HG03064 (cell line): ENCODE results near the gene VTI1A.

Experiments
- ATAC-seq: cut with Tn5 transposase; IDR thresholded peaks from one replicate; pipeline ENCODE4 v1.9.1; 2021; ENCODE audit warnings: low read depth; ENCODE audit not compliant: unreplicated experiment

Gene VTI1A

DNA sequence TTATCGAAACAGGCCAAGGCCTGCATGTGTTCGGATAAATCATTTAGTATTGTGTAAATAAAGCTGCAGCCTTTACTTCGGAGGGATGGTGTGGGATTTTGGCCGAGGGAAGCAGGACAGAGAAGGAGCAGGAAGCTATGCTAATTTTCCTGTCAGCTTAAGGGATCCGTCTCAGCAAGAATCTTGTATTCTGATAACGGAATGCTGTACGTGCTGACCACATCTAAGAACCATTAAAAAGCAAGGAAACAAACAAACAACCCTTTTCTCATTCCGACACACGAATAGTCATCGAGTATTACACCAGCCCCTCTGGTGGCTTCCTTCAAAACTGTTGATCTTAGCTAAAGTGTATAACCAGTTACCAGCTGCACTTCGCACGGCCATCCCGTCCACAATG is 369.9 kb downstream of the VTI1A start:
- no peak for ATAC-seq

DNA sequence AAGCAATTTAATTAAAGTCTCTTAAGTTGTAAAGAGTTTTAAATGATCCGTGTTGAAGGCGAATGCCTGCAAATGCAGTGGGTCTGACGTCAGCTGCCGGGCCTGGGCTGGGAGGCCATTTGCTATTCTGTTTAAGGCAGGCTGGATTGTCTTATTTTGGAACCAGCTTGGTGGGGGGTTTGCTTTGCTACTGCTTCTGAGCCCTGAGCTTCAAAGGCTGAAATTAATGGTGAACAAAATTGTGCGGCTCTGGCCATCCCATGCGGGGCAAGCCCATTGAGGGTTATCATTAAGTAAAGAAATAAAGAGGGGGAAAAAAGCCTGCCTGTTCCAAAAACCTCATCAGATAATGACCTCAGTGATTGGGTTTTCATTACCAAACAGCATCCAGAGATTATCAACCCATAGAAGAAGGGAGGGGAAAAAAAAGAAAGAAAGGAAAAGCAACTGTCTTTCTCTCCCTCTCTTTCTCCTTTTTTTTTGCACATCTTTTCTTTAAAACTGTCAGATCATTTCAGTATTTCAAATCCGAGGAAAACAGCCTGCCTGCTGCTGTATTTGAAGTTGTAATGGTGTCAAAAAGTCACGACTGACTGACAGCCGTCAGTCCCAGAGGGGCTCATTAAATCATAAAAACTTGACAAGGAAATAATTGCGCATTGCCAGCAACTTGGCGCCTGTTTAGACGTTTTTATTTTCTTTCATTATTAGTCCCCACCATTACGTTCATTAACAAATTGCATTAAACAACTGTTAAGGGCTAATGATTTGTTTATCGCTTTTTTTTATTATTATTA is 371.2 kb downstream of the VTI1A start:
- ATAC-seq: no peak

DNA sequence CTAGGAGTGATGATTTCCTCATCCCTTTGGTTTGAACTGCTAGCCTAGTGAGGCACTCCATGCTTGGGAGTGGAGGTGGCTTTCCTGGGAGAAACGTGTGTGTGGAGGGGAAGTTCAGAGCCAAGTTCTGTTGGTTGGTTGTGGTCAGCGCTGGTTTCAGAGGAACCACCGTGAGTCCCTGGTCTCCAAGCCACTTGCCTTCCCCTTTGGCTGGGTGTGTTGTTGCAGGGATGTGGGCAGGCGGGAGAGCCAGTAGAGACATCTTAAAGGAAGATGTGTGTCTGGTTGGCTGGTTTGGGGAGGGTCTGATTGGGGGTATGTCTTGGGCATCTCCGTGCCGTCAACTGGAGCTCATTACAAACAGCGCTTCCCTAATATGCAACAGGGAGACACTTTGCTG is 372.2 kb downstream of the VTI1A start:
- no peak for ATAC-seq

DNA sequence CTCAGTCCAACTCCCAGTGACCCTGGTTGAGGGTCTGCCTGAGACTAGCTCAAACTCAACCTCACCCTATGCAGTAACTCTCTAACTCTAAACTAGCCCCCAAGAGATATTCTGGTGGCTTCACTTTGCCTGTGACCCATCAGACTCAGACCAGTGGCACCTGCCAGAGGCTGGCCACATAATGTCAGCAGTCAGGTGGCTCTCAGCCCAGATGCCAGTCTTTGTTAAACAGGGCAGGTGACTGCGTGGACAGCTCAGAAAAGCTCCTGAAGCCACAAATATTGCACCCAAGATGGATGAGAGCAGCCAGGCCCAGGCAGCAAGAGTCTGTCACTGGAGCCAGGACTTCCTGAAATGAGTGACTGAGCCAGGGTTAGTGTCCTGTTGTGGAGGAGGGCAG is 373.3 kb downstream of the VTI1A start:
- ATAC-seq: no peak

DNA sequence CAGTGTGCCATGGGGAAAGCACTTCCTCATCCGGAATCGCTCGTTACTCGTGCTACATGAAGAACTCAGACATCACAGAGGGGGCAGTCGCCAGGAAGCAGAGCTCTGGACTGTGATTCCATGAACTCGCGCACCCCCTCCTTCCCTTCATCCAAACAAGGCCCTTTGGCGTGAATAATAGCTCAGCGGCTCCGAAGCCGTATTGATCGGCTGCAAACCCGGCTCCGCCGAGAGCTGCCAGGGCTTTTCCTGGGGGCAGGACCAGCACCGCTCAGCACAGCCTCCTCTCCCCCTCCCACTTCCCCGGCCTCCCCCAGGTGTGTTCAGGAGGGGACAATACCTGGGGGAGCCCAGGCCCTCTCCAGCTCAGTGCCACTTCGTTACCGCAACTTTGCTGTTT is 374.0 kb downstream of the VTI1A start:
- ATAC-seq: no peak

DNA sequence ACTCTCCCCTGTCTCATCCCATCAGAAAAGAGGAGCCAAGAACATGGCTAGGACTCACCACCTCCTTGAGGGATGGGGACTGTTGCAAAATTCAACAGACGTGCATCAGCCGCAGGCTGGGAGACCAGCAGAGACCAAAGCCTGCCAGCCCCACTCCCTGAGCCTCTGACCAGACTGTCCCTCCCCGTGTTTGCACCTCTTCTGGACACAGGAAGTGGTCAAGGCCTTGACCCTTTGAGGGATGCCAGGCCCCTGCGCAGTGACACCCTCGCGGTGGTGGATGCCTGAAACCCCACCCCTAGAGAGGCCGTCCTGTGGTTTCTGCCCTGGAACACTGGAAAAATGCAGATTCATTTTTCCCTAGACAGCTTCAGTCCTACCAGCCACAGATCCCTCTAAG is 374.6 kb downstream of the VTI1A start:
- no peak for ATAC-seq

DNA sequence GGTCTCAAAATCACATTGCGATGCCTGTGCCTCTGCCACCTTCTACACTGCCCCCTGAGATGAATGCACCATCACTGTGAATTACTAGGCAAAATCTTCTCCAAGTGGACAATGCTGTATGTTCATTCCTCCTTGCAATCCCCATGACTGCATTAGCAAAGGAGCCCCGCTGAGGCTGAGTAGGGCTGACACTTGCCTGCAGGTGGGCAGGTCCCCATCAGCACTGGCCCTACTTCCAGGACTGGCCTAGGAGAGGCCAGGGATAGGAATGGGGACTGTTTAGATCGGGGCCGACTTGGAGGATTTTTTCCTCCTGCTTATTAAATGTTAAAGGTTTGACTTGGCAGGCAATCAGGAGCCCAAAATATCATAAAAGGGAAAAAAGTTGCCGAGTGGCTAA is 376.0 kb downstream of the VTI1A start:
- no peak for ATAC-seq

DNA sequence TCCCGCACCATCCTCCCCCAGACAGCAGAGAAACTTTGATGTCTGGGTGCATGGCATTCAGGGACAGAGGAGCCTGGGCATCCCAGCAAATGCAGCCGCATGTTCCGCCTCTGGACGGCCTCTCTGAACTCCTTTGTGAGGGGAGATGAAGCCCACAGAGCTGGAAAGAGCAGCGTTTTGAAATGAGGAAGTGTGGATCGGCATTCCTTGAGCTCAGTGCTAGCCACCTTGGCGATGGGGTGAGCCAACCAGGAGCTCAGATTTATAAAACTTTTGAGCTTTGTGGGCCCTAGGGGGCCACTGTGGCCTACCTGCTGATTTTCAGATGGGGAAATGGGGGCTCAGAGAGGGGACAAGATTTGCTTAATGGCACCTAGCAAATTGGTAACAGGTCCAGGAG is 376.6 kb downstream of the VTI1A start:
- no peak for ATAC-seq

DNA sequence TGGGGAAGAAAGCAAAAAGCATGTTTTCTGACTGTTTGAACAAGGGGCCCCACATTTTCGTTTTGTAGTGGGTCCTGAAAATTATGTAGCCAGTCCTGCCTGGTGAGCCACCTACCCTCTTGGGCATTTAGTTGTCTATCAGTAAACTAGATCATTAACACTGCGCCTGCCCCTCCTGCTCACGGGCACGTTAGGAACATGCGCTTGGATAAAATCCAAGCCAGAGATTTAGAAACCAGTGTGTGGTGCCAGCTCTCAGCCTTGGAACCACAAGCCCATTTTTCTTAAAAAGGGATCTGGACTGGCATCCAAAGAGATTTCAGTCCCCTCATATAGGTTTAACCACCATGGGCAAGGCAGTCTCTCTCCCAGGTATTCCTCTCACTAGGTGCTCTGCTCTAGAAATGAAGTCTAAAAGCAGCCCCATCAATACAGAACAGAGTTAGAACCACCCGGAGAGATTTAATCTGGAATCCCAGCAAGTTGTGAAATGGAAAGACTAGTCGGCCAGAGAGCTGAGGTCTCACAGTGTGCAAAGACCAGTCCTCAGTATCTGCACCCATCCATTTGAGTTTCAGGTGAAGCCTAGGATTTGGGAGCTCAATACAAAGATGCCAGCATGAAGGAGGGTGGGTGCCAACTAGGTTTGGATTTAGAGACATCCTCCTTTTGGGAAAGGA is 379.1 kb downstream of the VTI1A start:
- ATAC-seq: no peak

DNA sequence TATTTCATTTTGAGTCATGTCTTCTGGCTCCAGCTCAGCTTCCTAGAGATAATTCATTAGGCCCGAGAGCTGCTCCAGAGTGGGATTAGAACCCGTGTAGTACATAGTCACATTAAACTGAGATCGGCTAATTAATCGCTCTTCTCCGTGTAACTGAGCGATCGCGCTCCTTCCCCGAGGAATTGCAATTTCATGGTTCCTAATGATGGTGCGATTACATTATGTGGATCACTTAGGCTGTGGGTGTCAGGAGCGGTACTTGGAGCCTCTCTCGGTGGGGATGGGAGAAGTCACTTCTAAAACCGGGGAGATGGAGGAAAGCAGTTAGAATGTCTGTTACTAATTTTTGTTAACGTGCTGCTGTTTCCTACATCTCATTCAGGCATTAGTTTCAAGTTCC is 380.1 kb downstream of the VTI1A start:
- ATAC-seq: no peak

DNA sequence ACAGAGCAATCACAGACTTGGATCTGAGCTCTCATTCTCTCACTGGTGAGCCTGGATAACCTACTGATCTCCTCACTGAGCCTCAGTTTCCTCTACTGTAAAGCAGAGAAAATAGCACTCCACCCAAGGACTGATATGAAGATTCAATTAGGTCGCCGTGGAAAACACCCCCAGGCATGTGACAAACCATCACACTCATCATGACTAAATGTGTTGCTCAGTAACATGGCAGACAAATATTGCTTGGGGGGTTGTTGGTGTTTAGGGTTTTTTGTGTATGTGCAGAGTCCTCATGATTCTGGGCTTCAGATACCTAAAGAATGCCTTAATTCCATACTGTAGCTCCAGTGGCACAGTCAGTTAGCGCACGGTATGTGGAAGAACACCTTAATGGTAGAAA is 380.9 kb downstream of the VTI1A start:
- no peak for ATAC-seq

DNA sequence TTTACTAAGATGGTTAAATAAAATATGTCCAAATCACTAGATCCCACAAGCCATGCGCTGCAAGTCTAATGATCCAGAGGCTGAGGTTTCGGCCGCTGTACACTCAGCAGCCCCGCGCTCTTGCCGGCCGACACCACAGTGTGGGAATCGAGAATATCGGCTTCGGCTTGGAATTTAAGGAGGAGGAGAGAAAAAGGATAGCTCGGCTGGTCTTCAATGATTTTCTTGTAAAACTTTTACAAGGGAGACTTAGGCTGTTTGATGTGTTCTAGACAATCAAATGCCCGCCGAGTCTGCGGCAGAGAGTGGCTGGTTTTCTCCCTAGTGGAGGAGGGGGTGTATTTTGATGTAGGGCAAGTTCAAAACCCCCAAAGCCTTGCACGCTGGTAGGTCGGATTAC is 384.8 kb downstream of the VTI1A start:
- no peak for ATAC-seq

DNA sequence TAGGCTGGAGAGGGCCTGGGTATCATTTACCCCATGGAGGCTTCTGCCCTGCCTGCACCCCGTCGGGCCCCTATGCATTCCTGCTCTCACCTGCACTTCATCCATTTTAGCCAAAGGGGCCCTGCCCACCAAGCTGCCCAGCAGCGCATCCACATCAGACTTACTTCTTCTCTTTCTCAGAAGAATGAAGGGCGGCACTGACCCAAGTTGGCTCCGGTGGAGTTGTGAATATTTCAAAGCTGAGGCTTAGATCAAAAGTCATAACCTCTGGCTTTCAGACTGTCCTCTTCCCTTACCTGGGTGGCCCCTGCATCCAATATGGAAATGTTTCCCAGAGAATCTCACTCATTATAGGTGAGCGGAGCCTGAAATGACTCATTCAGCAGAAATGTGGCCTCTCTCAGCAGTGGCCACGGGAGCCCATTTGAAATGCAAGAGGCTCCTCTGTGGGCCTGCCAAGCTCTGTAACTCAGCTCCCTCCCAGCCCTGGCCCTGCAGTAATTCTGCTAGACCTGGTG is 385.4 kb downstream of the VTI1A start:
- ATAC-seq: no peak

DNA sequence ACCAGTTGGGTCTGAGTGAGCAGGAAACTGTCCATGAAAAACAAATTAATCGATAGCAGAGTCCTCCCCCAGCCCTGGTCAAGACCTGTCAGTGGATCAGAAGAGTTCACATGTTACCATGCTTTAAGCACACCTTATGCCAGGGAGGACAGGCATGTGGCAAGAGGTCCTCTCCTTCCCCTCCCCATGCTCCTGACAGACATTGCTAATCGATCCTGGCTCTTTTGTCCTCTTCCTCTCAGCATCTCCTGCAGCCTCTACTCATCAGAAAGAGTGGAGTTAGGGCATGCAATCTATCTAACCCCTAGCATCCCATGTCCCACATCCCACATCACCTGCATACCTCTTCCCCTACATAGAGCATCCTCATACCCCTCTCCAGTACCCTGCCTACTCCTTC is 385.9 kb downstream of the VTI1A start:
- no peak for ATAC-seq

DNA sequence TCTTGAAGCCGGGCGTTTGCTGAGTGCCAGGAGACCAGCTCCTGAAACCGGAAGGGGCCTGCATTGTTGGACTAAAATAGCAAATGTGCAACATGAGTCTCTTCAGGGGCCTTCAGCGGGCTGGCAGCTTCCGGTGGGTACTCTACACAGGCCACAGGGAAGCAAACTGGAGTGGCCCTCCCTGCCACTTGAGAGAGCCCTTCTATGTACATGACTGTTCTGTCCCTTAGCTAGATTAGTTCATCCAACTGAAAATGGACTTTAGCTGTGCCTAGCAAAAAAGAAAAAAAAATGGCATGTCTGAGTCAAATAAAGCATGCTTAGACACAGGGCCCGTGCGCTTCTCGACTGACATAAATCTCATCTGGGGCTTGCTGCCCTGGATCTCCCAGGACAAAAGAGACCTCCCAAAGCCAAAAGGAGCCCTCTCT is 387.8 kb downstream of the VTI1A start:
- peak; percentile 66 for ATAC-seq

DNA sequence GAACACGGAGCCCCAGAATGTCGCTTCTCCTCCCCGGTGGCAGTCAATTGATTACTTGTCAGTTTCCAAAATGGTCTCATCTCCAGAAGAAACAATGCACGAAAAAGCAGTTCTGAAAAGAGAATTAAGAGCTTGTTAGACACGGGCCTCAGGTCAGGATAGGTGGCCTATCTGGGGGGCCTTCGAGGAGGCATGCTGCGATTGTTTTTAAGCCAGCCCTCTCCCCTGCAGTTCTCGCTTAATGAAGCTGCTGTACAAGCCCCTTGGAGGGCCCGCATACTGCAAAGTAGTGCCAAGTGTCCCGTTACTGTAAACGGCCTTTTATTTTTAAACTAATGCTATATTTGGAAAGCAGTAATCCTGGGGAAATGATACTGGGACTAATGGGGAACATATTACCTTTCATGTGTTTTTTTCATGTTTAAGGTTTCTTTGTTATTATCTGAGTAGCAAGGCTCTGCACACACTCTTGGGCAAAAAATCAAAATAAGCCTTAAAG is 388.3 kb downstream of the VTI1A start:
- ATAC-seq: no peak

DNA sequence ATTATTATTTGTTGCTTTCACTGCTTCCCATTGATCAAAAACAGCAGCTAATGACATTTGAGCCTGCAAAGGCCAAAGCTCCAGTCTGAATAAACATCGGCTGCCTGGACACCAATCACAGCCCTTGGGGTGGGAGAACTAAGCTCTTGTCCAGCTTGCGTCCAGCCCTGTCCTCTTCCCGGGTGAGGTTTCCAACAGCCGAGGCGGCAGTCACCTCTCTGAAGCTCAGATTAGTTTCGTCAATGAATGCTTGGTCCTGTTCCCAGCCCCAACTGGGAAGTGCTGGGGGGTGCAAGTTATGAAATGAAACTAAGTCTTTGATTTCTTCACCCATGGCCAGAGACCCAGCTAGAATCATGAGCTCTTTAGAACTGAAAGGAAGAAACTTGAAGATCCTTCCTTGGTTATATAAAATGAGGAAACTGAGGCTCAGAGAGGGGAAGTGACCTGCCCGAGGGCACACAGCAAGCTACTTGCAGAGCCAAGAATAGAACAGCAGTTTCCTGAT is 389.0 kb downstream of the VTI1A start:
- no peak for ATAC-seq

DNA sequence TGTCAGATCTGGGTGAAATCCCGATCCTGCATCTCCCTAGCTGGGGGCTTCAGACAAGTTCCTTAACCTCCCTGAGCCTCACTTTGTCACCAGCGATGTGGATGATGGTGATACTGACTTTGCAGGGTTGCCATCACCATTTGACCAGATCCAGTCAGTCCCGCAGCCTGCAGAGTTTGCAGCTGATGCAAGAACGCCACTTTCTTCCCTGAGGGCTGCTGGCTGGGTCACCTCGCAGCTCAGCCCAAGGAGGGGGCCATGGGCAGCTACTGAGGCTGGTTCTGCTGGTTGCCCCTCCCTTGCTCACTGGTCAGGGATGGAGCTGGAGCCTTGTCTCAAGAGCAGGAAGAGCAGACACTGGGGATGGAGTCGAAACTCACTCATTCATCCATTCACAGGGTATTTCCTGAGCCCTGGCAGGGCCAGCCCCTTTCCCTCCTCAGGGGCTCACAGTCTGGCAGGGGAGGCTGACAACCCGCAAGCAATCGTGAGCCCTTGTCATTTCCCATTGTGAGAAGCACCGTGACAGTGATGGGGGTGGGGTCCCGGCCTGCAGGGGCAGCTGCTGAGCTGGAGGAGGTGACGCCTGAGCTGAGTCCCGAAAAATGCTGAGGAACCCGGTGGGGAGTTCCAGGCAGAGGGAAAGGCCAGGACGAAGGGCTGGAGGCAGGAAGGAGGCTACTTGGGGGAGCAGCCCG is 391.9 kb downstream of the VTI1A start:
- no peak for ATAC-seq

DNA sequence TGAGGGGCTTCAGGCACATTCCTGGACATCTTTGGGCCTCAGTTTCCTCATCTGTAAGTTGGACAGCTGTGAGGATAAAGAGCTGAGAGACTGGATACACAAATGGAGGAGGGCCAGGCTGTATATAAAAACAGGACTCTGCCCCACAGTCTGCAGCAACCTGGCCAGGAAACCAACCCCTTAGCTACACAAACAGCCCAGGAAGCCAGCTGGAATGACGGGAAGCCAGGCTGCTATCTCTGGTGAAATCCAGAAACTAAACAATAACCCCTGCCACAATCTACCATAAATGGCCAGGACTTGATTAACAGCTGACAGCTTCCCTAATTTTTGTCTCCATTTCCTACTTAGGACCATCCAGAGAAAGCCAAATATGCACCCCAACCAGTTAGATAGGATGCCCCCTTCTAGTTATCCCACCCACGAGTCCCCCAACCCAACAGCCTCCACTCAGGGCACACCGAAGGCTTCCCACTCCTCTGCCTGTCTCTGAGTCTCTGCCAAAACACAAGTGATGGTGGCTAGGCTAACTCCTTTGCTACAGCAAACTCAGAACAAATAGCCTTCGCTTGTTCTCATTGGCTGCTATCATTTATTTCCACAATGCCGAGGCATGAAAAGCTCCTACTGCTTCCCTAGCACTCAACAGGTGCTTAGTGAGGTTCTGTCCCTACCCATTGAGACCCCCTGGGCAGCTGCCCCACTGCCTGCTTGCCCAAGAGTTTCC is 393.1 kb downstream of the VTI1A start:
- no peak for ATAC-seq

DNA sequence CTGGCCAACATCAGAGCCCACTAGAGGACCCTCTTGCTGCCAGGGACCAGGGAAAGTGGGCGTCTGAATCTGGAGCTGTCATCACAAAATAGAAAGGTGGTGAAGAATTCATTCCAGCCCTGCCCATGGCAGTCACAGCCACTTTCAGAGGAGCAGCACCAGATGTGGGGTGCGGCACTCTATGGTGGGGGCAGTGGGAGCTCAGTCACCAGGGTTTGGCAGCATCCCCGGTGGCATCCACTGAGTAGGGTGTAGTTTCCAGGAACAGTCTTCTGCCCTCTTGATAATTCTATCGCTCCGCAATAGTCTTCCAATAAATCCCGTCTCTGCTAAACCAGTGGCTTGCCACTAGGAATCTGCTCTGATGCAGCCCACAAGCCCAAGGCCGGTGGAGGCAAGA is 394.5 kb downstream of the VTI1A start:
- no peak for ATAC-seq
